IPS-18a (cell line): ENCODE data around the gene FHOD1.
A peak's percentile ranks its signal among the peaks of the same experiment; 100 is the strongest.

Source experiments
- H3K27ac ChIP-seq: one replicate; pipeline ENCODE4 v1.5.1; 2013; ENCODE audit warnings: low read length
- H3K27me3 ChIP-seq: one replicate; pipeline ENCODE4 v1.6.1; 2013; ENCODE audit warnings: mild to moderate bottlenecking, low read length; ENCODE audit not compliant: control insufficient read depth, insufficient read depth
- H3K36me3 ChIP-seq: one replicate; pipeline ENCODE4 v1.6.1; 2013; ENCODE audit warnings: low read depth, low read length; ENCODE audit not compliant: control insufficient read depth
- H3K4me1 ChIP-seq: one replicate; pipeline ENCODE4 v1.6.1; 2013; ENCODE audit warnings: low read depth, low read length; ENCODE audit not compliant: control insufficient read depth
- H3K4me3 ChIP-seq: one replicate; pipeline ENCODE4 v1.5.1; 2013; ENCODE audit warnings: low read length
- H3K9ac ChIP-seq: one replicate; pipeline ENCODE4 v1.6.1; 2013; ENCODE audit warnings: mild to moderate bottlenecking, low read length, moderate library complexity
- H3K9me3 ChIP-seq: one replicate; pipeline ENCODE4 v1.6.1; 2013; ENCODE audit warnings: low read depth, low read length; ENCODE audit not compliant: control insufficient read depth

FHOD1 gene

GRCh38 chr16:67247192-67248072 lies at the start of gene FHOD1:
FHOD1 (minus strand) TSS chr16:67247481; CDS start chr16:67247410, 71 bp downstream.
- peak within 1 kb of the TSS; percentile 62 for H3K9ac ChIP-seq
- no peaks in the 10 kb centered on the region for H3K36me3 ChIP-seq
- no peaks in the 10 kb centered on the region for H3K9me3 ChIP-seq
- H3K4me1 ChIP-seq: peaks cover 24% of the 10 kb centered on the region
- peak within 1 kb of the TSS; percentile 28 for H3K27ac ChIP-seq
- H3K4me3 ChIP-seq: peak within 1 kb of the TSS; percentile 76
- peaks cover 30% of the 10 kb centered on the region for H3K27me3 ChIP-seq

DNA sequence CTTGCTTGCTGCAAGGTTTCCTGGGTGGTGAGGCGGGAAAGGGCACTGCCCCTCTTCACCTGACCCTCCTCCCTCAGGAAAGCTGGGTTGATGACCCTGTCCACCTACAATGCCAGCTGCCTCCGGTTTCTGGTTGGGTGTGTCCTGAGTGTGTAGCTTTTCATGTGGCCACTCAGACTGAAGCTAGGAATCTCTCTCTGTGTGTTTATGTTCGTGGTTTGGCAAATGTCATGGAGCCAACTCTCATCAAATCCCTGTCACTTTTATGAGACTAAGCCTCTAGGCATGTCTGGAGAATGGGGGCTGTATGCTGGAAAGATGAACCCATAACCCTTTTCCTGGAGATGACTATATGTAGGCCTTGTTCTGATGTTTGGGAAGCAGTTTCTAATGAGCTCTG lies 49.1 kb upstream of the FHOD1 start:
- Histone ChIP-seq H3K9ac (no peak overlapping the region), H3K27ac (no peak overlapping the region), H3K9me3 (no peaks in the 10 kb centered on the region), H3K4me1 (peaks cover 5% of the 10 kb centered on the region), H3K36me3 (no peaks in the 10 kb centered on the region), H3K4me3 (no peak overlapping the region), H3K27me3 (no peaks in the 10 kb centered on the region)

GRCh38 chr16:67294938-67295361 lies 47.7 kb upstream of the FHOD1 start:
- Histone ChIP-seq H3K27me3 (no peaks in the 10 kb centered on the region), H3K36me3 (no peaks in the 10 kb centered on the region), H3K9me3 (no peaks in the 10 kb centered on the region), H3K27ac (no peak overlapping the region), H3K9ac (no peak overlapping the region), H3K4me1 (peaks cover 5% of the 10 kb centered on the region), H3K4me3 (no peak overlapping the region)

- Histone ChIP-seq H3K9ac (no peak overlapping the region), H3K27ac (no peak overlapping the region), H3K4me1 (peaks cover 5% of the 10 kb centered on the region), H3K27me3 (no peaks in the 10 kb centered on the region), H3K4me3 (no peak overlapping the region), H3K9me3 (no peaks in the 10 kb centered on the region), H3K36me3 (no peaks in the 10 kb centered on the region)
Observed at GRCh38 chr16:67294171-67294757, 47.0 kb upstream of the FHOD1 start.

- Histone ChIP-seq H3K27me3 (no peaks in the 10 kb centered on the region), H3K4me1 (peaks cover 5% of the 10 kb centered on the region), H3K4me3 (no peak overlapping the region), H3K9ac (no peak overlapping the region), H3K36me3 (no peaks in the 10 kb centered on the region), H3K9me3 (no peaks in the 10 kb centered on the region), H3K27ac (no peak overlapping the region)
Observed at GRCh38 chr16:67291461-67291860, 44.2 kb upstream of the FHOD1 start.

DNA sequence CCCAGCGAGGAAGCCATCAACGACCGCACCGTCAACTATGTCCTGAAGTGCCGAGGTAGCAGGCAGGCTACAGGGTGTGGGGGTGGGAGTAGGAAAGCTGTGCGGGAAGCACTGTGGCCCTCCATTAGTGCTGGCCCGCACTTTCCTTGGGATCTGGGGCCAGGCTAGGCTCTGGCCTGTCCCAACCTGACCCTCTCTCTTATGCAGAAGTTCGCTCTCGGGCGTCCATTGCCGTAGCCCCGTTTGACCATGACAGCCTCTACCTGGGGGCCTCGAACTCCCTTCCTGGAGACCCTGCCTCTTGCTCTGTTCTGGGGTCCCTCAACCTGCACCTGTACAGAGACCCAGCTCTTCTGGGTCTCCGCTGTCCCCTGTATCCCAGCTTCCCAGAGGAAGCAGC lies 40.7 kb upstream of the FHOD1 start:
- Histone ChIP-seq H3K27ac (no peak overlapping the region), H3K9ac (no peak overlapping the region), H3K9me3 (no peaks in the 10 kb centered on the region), H3K36me3 (no peaks in the 10 kb centered on the region), H3K4me1 (no peaks in the 10 kb centered on the region), H3K4me3 (no peak overlapping the region), H3K27me3 (no peaks in the 10 kb centered on the region)

DNA sequence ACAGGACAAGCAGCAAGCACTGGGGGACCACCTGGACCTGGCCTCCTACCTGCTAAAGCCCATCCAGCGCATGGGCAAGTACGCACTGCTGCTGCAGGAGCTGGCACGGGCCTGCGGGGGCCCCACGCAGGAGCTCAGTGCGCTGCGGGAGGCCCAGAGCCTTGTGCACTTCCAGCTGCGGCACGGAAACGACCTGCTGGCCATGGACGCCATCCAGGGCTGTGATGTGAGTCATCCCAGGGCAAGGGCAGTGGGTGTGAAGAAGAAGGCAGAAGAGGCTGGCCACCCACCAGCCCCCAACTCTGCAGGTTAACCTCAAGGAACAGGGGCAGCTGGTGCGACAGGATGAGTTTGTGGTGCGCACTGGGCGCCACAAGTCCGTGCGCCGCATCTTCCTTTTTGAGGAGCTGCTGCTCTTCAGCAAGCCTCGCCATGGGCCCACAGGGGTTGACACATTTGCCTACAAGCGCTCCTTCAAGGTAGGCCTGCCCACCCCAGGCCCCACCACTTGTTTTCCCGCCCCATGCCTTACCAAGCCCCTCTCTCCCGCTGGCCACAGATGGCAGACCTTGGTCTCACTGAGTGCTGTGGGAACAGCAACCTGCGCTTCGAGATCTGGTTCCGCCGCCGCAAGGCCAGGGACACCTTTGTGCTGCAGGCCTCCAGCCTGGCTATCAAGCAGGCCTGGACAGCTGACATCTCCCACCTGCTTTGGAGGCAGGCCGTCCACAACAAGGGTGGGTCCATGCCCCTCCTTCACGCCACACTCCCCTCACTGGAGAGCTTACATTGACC lies 39.4 kb upstream of the FHOD1 start:
- H3K27me3 ChIP-seq: no peaks in the 10 kb centered on the region
- no peak overlapping the region for H3K4me3 ChIP-seq
- H3K27ac ChIP-seq: no peak overlapping the region
- H3K4me1 ChIP-seq: no peaks in the 10 kb centered on the region
- H3K36me3 ChIP-seq: no peaks in the 10 kb centered on the region
- H3K9me3 ChIP-seq: no peaks in the 10 kb centered on the region
- no peak overlapping the region for H3K9ac ChIP-seq

- Histone ChIP-seq H3K9me3 (no peaks in the 10 kb centered on the region), H3K9ac (no peak overlapping the region), H3K36me3 (no peaks in the 10 kb centered on the region), H3K4me1 (no peaks in the 10 kb centered on the region), H3K27me3 (peaks cover 4% of the 10 kb centered on the region), H3K4me3 (no peak overlapping the region), H3K27ac (no peak overlapping the region)
Observed at GRCh38 chr16:67284699-67285646, 37.7 kb upstream of the FHOD1 start.

GRCh38 chr16:67283826-67284555 lies 36.7 kb upstream of the FHOD1 start:
- Histone ChIP-seq H3K9ac (no peak overlapping the region), H3K4me1 (no peaks in the 10 kb centered on the region), H3K9me3 (no peaks in the 10 kb centered on the region), H3K36me3 (no peaks in the 10 kb centered on the region), H3K27me3 (peaks cover 10% of the 10 kb centered on the region), H3K4me3 (no peak overlapping the region), H3K27ac (no peak overlapping the region)

- Histone ChIP-seq H3K27me3 (peaks cover 14% of the 10 kb centered on the region), H3K27ac (no peak overlapping the region), H3K9ac (no peak overlapping the region), H3K4me1 (no peaks in the 10 kb centered on the region), H3K4me3 (no peak overlapping the region), H3K9me3 (no peaks in the 10 kb centered on the region), H3K36me3 (no peaks in the 10 kb centered on the region)
Observed at GRCh38 chr16:67283039-67283825, 36.0 kb upstream of the FHOD1 start.
